Ovary (tissue), 10 donors: ENCODE results near the gene ALPI. TPM values are rescaled to one million over a fixed set of nuclear protein-coding genes. Genes with fewer than 3 reads are reported as not detected.
"Not testable (repeated sequence)": the region's sequence is repeated elsewhere in the genome, so short reads cannot be mapped to it uniquely, and the experiment has no call there.

Source experiments
- DNase-seq, 5 donors: peaks; one replicate each; pipeline ENCODE4 v3.0.0-alpha.2; 2019 to 2020
- H3K27ac ChIP-seq, 2 donors: fragments of 200-600 bp; one replicate each; pipeline versions ENCODE4 v1.5.1 to v1.8.0; 2019 to 2022
- H3K27me3 ChIP-seq: fragments of 200-600 bp; one replicate; pipeline ENCODE4 v1.8.0; 2022
- H3K36me3 ChIP-seq: fragments of 200-600 bp; sonication (generic); one replicate; pipeline ENCODE4 v1.5.1; 2019
- H3K4me1 ChIP-seq: one replicate; pipeline ENCODE4 v1.8.1; 2013; ENCODE audit warnings: mild to moderate bottlenecking, moderate library complexity; ENCODE audit not compliant: insufficient read depth
- H3K4me3 ChIP-seq: fragments of 200-600 bp; sonication (generic); one replicate; pipeline ENCODE4 v1.5.1; 2017
- H3K9me3 ChIP-seq, 2 donors: fragments of 200-600 bp in 1 of 2; sonication (generic) in 1 of 2; one replicate each; pipeline versions ENCODE4 v1.5.1 to v1.8.1; 2013 to 2019; ENCODE audit warnings: mild to moderate bottlenecking in 1 of 2, moderate library complexity in 1 of 2
- CTCF ChIP-seq, 3 donors: fragments of 450-650 bp in 2 of 3; fragments of 200-600 bp in 1 of 3; IDR thresholded peaks; one replicate each; pipeline versions ENCODE4 v1.5.1 to v1.8.0; 2016 to 2022; ENCODE audit warnings: antibody characterized with exemption in 3 of 3, mild to moderate bottlenecking in 1 of 3
- EP300 ChIP-seq: sonication (generic); formaldehyde crosslinking; IDR thresholded peaks from one replicate; pipeline ENCODE4 v1.6.1; 2017; ENCODE audit warnings: antibody characterized with exemption
- POLR2A ChIP-seq: fragments of 450-650 bp; IDR thresholded peaks from one replicate; pipeline ENCODE4 v1.6.1; 2017; ENCODE audit warnings: antibody characterized with exemption, mild to moderate bottlenecking, moderate library complexity
- WGBS, 3 donors: extraction: QIAGEN DNeasy Blood & Tissue Kit in 1 of 3; methylation state at CpG; one replicate each; pipeline versions ENCODE4 v1.1.5 to v1.1.7; 2013 to 2017; 5-methylcytosine and 5-hydroxymethylcytosine counted together
- intact Hi-C, 4 donors: fragments of 100-400 bp; cut with DNase I; formaldehyde crosslinking; loops; one replicate each; pipeline versions ENCODE4 v1.11.0 to v1.15.1; 2022 to 2023
- long read RNA-seq, 3 donors: library from polyadenylated mRNA in 2 of 3; unstranded in 2 of 3; transcript quantifications; one replicate each; pipeline ENCODE4 v2.0.0 and lab custom pipeline, GENCODE V29; 2021 to 2026
- polyA plus RNA-seq, 2 donors: library from polyadenylated mRNA; stranded (reverse); fragments of 200-250 nt in 1 of 2; fragments of 350-450 nt in 1 of 2; fragmentation: Illumina TruSeq in 1 of 2; extraction: RNeasy Lipid Tissue Mini Kit (QIAGEN cat#74804) in 1 of 2; gene quantifications; one replicate each; pipeline ENCODE4 v1.2.3, GENCODE V29; 2013 to 2014
- total RNA-seq, 7 donors: library from RNA; depleted of rRNA in 2 of 7; stranded (reverse); fragments of >200 nt in 2 of 7; fragmentation: NEBNext Ultra II Directional in 3 of 7; extraction: Animal tissue kit (Norgen Biotek cat#: 25700) in 3 of 7; gene quantifications; one replicate each; pipeline versions ENCODE4 v1.1.0 to v1.2.4, GENCODE V29; 2016 to 2023
- donor health status: DM: no; HTN: no; CAD: no; lungs with moderate emphysema.
- donor health status: DM: no; HTN: no; CAD: no.
- donor health status: Bipolar disorder and iron deficiency.
- donor health status: DM: yes; HTN: yes; CAD: no.
- donor health status: DM: no; HTN: no; CAD: no.
- donor health status: DM: yes; HTN: yes; CAD: no.

ALPI gene
- total RNA-seq (under 1 TPM in 1 of 7 donors, not detected in 6; 0.72 TPM), polyA plus RNA-seq (not detected)
- long read RNA-seq, donor 1 = 0 reads
- long read RNA-seq, donor 2 = 0 reads
- long read RNA-seq, donor 3 = 0 reads

GRCh38 chr2:232455426-232456255, at the start of gene ALPI:
Gene ALPI (plus strand): TSS chr2:232456153. CDS start chr2:232456200, 47 bp downstream.
- Histone ChIP-seq H3K27me3 (no peaks in the 10 kb centered on the region), H3K27ac (no peak within 1 kb of the TSS), H3K4me1 (no peaks in the 10 kb centered on the region), H3K36me3 (no peaks in the 10 kb centered on the region), H3K9me3 (no peaks in the 10 kb centered on the region), H3K4me3 (no peak within 1 kb of the TSS)
- no peak for DNase-seq
- TF ChIP-seq EP300 (no peak), POLR2A (no peak), CTCF (IDR thresholded peaks at IDR 0.05) (no peak)
- intact Hi-C loops = no loop called here
- 82 to 86% (median 84%) methylated on average over 14 of the region's 14 CpGs for WGBS, 3 donors

- H3K27ac ChIP-seq = no peak within 1 kb of the TSS
- DNase-seq = no peak
- WGBS, 3 donors = 92 to 93% (median 92%) methylated on average over 15 to 17 of the region's 17 CpGs
Measured at GRCh38 chr2:232406556-232407310, 49.2 kb upstream of the ALPI start, which contains the start of gene ALPG. Gene ALPG (plus strand): TSS chr2:232406844. CDS start chr2:232406895, 51 bp downstream.

GRCh38 chr2:232407428-232408150, 48.4 kb upstream of the ALPI start:
- DNase-seq, intact Hi-C loops, H3K27ac ChIP-seq, H3K4me3 ChIP-seq, H3K36me3 ChIP-seq, H3K4me1 ChIP-seq, H3K9me3 ChIP-seq, H3K27me3 ChIP-seq: not testable (repeated sequence)
- 82 to 89% (median 86%) methylated on average over 26 to 30 of the region's 30 CpGs for WGBS, 3 donors

More at GRCh38 chr2:232406556-232407310, 49.2 kb upstream of the ALPI start, which contains the start of gene ALPG:
- Histone ChIP-seq H3K4me1 (no peaks in the 10 kb centered on the region), H3K4me3 (no peak within 1 kb of the TSS), H3K9me3 (no peaks in the 10 kb centered on the region), H3K27me3 (no peaks in the 10 kb centered on the region), H3K36me3 (no peaks in the 10 kb centered on the region)
- TF ChIP-seq EP300 = no peak
- no peak for TF ChIP-seq CTCF (IDR thresholded peaks at IDR 0.05)
- TF ChIP-seq POLR2A = no peak
- intact Hi-C loops = no loop called here

- H3K27me3 ChIP-seq, H3K27ac ChIP-seq, H3K4me1 ChIP-seq, DNase-seq, H3K9me3 ChIP-seq, H3K4me3 ChIP-seq, H3K36me3 ChIP-seq, intact Hi-C loops: not testable (repeated sequence)
- 88 to 90% methylated on average over 6 to 10 of the region's 10 CpGs; no CpG with 5 or more reads in 1 of the 3 donors for WGBS, 3 donors
Measured at GRCh38 chr2:232408269-232408668, 47.7 kb upstream of the ALPI start.

GRCh38 chr2:232409617-232410016, 46.3 kb upstream of the ALPI start:
- WGBS, 3 donors = 33 to 61% (median 48%) methylated on average over 32 to 40 of the region's 40 CpGs
- H3K4me3 ChIP-seq, intact Hi-C loops, H3K27me3 ChIP-seq, H3K9me3 ChIP-seq, DNase-seq, H3K27ac ChIP-seq, H3K36me3 ChIP-seq, H3K4me1 ChIP-seq: not testable (repeated sequence)
